Astrocyte of the cerebellum (primary cell): ENCODE measurements around the gene MEPE.

ENCODE experiments used
- DNase-seq: peaks from one replicate; pipeline ENCODE4 v3.0.0-alpha.2; 2011; ENCODE audit warnings: low read depth
- H3K4me3 ChIP-seq: 2 replicates; pipeline ENCODE4 v1.5.1; 2011; ENCODE audit warnings: mild to moderate bottlenecking, low read depth, low read length, moderate library complexity
- in situ Hi-C: cut with HindIII; loops from 2 replicates; pipeline ENCODE4 v1.10.0; 2017; ENCODE audit warnings: low sequenced_read_pairs
- TF ChIP-seq, protein P1 (sequence below): IDR thresholded peaks from 2 replicates; pipeline ENCODE4 v1.5.1; 2012; ENCODE audit warnings: low read length, low read depth, moderate library complexity, mild to moderate bottlenecking; ENCODE audit errors: missing control alignments

Gene MEPE

DNA sequence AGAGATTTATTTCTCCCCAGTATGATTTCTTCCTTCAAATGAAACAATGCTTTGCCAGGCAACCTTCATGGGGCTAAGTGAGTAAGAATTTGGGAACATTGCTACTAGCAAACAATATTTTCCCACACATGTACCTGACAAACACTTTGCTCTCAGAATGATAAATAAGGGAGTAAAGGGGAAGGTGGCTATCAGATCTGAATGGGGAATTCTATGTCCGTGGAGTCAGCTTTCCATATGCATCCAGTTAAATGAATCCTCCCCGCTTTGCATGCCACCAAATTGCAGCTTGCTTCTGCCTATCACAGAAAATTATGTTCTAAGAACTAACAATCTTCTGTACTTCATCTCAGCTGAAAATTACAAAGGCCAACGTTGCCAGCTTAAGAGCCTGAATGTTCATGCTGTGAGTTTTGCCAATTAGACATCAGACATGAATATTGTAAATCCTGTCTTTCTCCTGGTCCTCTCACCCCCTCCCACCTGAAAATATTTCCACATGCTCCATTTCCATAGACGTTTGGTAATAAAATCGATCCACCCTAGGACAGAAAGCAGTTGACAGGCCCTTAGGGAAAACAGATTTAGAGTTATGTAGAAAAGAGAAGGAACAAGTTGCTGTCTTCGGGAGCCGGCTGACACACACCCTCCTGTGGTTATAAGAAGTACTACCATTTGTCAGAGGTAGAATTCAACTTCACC is 6.3 kb downstream of the MEPE start:
- no peak overlapping the region for H3K4me3 ChIP-seq
- in situ Hi-C loops = loop anchor here (25.0 kb wide), 1 partner anchor 302 kb away; the partner anchor contains the start of gene SPARCL1
- TF ChIP-seq, protein P1, sequence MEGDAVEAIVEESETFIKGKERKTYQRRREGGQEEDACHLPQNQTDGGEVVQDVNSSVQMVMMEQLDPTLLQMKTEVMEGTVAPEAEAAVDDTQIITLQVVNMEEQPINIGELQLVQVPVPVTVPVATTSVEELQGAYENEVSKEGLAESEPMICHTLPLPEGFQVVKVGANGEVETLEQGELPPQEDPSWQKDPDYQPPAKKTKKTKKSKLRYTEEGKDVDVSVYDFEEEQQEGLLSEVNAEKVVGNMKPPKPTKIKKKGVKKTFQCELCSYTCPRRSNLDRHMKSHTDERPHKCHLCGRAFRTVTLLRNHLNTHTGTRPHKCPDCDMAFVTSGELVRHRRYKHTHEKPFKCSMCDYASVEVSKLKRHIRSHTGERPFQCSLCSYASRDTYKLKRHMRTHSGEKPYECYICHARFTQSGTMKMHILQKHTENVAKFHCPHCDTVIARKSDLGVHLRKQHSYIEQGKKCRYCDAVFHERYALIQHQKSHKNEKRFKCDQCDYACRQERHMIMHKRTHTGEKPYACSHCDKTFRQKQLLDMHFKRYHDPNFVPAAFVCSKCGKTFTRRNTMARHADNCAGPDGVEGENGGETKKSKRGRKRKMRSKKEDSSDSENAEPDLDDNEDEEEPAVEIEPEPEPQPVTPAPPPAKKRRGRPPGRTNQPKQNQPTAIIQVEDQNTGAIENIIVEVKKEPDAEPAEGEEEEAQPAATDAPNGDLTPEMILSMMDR = peak; percentile 77
- DNase-seq = peak; percentile 12

DNA sequence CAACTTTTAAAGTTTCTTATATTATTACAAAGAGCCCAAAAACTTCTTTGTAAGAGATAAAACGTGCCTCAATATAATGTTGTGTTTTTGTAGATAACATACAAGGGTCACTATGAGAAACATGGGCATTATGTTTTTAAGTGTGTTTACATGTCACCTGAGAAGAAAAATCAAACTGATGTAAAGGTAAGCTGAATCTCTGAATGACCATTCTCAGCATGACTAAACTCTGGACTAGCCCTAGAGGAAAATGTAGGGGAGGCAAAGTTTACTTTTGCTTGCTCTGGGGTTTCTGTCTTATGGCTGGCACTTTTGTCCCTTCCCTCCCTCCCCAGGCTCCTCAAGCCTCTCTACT is 6.8 kb downstream of the MEPE start:
- in situ Hi-C loops = loop anchor here (25.0 kb wide), 1 partner anchor 302 kb away; the partner anchor contains the start of gene SPARCL1
- no peak overlapping the region for H3K4me3 ChIP-seq
- no peak for DNase-seq
- TF ChIP-seq, protein P1 = no peak

DNA sequence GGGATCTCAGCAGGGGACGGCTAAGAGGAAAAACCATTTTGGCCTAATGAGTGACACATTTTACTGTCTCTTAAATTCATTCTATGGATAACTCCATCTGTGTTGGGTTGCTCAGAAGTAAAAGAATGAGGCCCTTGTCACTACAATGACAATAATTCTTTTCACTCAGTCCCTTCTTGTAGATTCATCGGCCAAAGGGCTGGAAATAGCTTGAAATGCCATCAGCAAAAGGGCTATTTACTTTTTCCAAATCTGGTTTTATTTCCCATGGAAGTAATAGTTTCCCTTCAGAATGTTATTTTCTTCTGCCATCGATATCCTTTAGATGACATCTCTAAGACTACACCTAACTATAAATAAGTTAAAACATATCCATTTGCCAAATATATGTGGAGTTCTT is 7.4 kb downstream of the MEPE start:
- H3K4me3 ChIP-seq = no peak overlapping the region
- TF ChIP-seq, protein P1 = no peak
- no peak for DNase-seq
- in situ Hi-C loops = loop anchor here (25.0 kb wide), 1 partner anchor 303 kb away; the partner anchor contains the start of gene SPARCL1

DNA sequence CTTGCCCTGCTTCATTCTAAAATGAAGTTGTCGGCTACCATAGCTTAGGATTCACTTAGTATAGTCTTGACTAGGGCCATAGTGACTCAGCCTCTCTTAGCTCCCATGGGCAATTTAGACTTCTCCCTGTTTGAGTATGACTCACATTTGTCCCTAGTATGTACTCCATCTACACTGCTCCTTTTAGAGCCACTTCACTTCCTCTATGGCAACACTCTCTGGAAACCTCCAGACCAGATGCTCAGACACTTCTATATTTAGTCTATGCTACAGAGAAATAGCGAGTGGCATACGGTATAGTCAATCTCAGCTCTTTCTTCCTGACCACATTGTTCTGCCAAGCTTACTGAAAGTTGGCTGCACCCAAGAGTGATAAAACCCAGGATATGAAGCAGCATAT is 11.2 kb downstream of the MEPE start:
- DNase-seq = no peak
- TF ChIP-seq, protein P1 = no peak
- H3K4me3 ChIP-seq = no peak overlapping the region
- in situ Hi-C loops = loop anchor here (25.0 kb wide), 1 partner anchor 307 kb away; the partner anchor contains the start of gene SPARCL1

DNA sequence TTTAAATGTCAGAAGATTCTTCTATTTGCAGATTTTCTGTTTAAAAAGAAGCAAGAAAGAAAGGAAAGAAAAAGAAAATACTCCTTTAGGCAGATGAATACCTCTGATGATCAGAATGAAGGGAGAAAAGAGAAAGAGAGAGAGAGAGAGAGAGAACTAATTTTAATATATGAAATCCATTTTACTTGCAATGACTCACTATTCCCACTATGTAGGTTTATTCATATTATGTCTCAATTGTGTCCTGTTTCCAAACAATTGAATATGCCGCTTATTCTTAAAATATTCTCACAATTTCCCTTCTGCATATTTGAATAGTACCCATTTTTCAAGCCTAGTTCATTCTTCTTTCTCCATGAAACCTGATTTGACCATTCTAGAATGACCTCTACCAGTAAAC is 11.7 kb downstream of the MEPE start:
- DNase-seq = no peak
- TF ChIP-seq, protein P1 = no peak
- H3K4me3 ChIP-seq = no peak overlapping the region
- in situ Hi-C loops = loop anchor here (25.0 kb wide), 1 partner anchor 307 kb away; the partner anchor contains the start of gene SPARCL1

DNA sequence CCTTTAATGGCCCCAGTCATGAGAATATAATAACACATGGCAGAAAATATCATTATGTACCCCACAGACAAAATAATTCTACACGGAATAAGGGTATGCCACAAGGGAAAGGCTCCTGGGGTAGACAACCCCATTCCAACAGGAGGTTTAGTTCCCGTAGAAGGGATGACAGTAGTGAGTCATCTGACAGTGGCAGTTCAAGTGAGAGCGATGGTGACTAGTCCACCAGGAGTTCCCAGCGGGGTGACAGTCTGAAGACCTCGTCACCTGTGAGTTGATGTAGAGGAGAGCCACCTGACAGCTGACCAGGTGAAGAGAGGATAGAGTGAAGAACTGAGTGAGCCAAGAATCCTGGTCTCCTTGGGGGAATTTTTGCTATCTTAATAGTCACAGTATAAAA is 13.5 kb downstream of the MEPE start:
- no peak overlapping the region for H3K4me3 ChIP-seq
- TF ChIP-seq, protein P1 = no peak
- DNase-seq = no peak
- in situ Hi-C loops = loop anchor here (25.0 kb wide), 1 partner anchor 309 kb away; the partner anchor contains the start of gene SPARCL1
